Osteoblast (primary cell): ENCODE results near the gene SOX30. TPM values are rescaled to one million over a fixed set of nuclear protein-coding genes. Genes with fewer than 3 reads are reported as not detected.
A peak's percentile ranks its signal among the peaks of the same experiment; 100 is the strongest.

Source experiments
- DNase-seq: peaks from one replicate; pipeline ENCODE4 v3.0.0; 2011; ENCODE audit warnings: low spot score, mixed read lengths; ENCODE audit not compliant: insufficient read length; ENCODE audit errors: missing footprints
- H2AFZ ChIP-seq: 2 replicates; pipeline ENCODE4 v1.6.0; 2011; ENCODE audit warnings: mild to moderate bottlenecking, low read length
- H3K27ac ChIP-seq: 2 replicates; pipeline ENCODE4 v1.5.1; 2011; ENCODE audit warnings: mild to moderate bottlenecking, low read depth, low read length, moderate library complexity
- H3K27me3 ChIP-seq: 2 replicates; pipeline ENCODE4 v1.6.0; 2012; ENCODE audit warnings: mild to moderate bottlenecking, control low read depth, inconsistent platforms, low read length, moderate library complexity; ENCODE audit not compliant: insufficient read depth
- H3K36me3 ChIP-seq: 2 replicates; pipeline ENCODE4 v1.5.1; 2011; ENCODE audit warnings: mild to moderate bottlenecking, low read length, control low read depth, moderate library complexity; ENCODE audit not compliant: insufficient read depth
- H3K4me1 ChIP-seq: 2 replicates; pipeline ENCODE4 v1.5.1; 2011; ENCODE audit warnings: mild to moderate bottlenecking, low read length, control low read depth, moderate library complexity; ENCODE audit not compliant: insufficient read depth
- H3K4me2 ChIP-seq: 2 replicates; pipeline ENCODE4 v1.6.0; 2011; ENCODE audit warnings: mild to moderate bottlenecking, low read length; ENCODE audit not compliant: insufficient read depth
- H3K4me3 ChIP-seq: fragments of 200-600 bp; sonication (generic); 3 replicates; pipeline ENCODE4 v1.5.1; 2012; ENCODE audit warnings: mild to moderate bottlenecking, low read length, inconsistent platforms; ENCODE audit not compliant: insufficient read depth
- H3K79me2 ChIP-seq: 2 replicates; pipeline ENCODE4 v1.6.0; 2012; ENCODE audit warnings: mild to moderate bottlenecking, low read length, control low read depth, inconsistent platforms; ENCODE audit not compliant: insufficient read depth
- H3K9me3 ChIP-seq: 2 replicates; pipeline ENCODE4 v1.5.1; 2011; ENCODE audit warnings: low read depth, low read length, control low read depth
- H4K20me1 ChIP-seq: 2 replicates; pipeline ENCODE4 v1.6.0; 2012; ENCODE audit warnings: mild to moderate bottlenecking, low read length, control low read depth; ENCODE audit not compliant: insufficient read depth
- total RNA-seq: library from RNA; depleted of rRNA; stranded (reverse); fragments of >200 nt; gene quantifications from 2 replicates; pipeline ENCODE4 v1.2.3, GENCODE V29; 2012
- TF ChIP-seq, protein P1 (sequence below): IDR thresholded peaks from 2 replicates; pipeline ENCODE4 v1.5.1; 2011; ENCODE audit warnings: mild to moderate bottlenecking, low read depth, low read length, moderate library complexity; ENCODE audit errors: extremely low read depth

SOX30 gene
- total RNA-seq, 1 donor: under 0.01 TPM

DNA sequence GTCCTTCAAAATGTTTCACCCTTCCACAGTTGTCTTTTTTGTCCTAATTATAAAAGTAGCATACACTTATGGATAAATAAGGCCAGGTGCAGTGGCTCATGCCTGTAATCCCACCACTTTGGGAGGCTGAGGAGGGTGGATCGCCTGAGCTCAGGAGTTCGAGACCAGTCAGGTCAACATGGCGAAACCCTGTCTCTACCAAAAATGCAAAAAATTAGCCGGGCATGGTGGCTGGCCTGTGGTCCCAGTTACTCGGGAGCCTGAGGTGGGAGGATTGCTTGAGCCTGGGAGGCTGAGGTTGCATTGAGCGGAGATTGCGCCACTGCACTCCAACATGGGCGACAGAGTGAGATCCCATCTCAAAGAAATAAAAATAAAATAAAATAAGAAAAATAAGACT lies 20.7 kb upstream of the SOX30 start:
- Histone ChIP-seq H3K4me1 (peaks cover 5% of the 10 kb centered on the region), H2AFZ (no peak overlapping the region), H3K36me3 (no peaks in the 10 kb centered on the region), H3K79me2 (no peaks in the 10 kb centered on the region), H3K27me3 (no peaks in the 10 kb centered on the region), H3K27ac (no peak overlapping the region), H3K4me2 (no peak overlapping the region), H3K9me3 (no peaks in the 10 kb centered on the region), H3K4me3 (no peak overlapping the region), H4K20me1 (no peaks in the 10 kb centered on the region)
- DNase-seq: no peak
- TF ChIP-seq, protein P1, sequence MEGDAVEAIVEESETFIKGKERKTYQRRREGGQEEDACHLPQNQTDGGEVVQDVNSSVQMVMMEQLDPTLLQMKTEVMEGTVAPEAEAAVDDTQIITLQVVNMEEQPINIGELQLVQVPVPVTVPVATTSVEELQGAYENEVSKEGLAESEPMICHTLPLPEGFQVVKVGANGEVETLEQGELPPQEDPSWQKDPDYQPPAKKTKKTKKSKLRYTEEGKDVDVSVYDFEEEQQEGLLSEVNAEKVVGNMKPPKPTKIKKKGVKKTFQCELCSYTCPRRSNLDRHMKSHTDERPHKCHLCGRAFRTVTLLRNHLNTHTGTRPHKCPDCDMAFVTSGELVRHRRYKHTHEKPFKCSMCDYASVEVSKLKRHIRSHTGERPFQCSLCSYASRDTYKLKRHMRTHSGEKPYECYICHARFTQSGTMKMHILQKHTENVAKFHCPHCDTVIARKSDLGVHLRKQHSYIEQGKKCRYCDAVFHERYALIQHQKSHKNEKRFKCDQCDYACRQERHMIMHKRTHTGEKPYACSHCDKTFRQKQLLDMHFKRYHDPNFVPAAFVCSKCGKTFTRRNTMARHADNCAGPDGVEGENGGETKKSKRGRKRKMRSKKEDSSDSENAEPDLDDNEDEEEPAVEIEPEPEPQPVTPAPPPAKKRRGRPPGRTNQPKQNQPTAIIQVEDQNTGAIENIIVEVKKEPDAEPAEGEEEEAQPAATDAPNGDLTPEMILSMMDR: no peak

DNA sequence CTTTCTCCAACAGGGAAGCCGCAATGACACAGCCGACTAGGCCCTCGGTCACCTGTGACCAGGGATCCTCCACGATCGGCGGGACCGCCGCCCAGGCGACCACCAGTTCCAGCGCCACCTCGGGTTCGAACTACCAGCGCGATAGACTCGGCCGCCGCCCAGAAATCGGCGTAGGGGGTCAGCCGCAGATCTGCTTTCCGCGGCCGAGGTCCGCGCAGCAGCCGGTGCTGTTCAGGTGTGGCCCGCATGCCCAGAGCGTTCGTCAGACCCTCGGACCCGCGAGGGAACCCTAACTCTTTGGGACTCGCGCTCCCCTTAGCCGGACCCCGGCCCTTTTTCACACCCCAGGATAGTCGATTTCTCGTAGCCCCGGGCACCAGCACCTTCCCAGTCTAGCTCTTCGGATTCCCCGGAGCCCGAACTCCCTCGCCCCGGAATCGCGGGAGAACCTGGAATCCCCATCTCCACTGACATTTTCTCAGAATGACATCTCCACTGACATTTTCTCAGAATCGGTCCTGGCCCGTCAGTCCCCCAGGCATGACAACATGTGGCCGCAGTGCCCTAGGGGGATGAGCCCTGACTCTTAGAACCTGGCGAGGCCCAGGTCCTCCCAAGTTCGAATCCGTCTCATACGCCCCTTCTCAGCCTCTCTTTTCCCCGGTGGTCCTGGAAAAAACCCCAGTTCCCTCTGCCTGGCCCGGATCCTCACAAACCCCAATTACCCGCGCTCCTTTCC lies 19.5 kb upstream of the SOX30 start:
- no peaks in the 10 kb centered on the region for H3K27me3 ChIP-seq
- H3K36me3 ChIP-seq: no peaks in the 10 kb centered on the region
- DNase-seq: no peak
- H3K4me2 ChIP-seq: peak overlapping the region; percentile 86
- TF ChIP-seq, protein P1: no peak
- peak overlapping the region; percentile 96 for H2AFZ ChIP-seq
- H3K4me3 ChIP-seq: peak overlapping the region; percentile 89
- no peaks in the 10 kb centered on the region for H4K20me1 ChIP-seq
- no peaks in the 10 kb centered on the region for H3K79me2 ChIP-seq
- peaks cover 5% of the 10 kb centered on the region for H3K4me1 ChIP-seq
- H3K9me3 ChIP-seq: no peaks in the 10 kb centered on the region
- H3K27ac ChIP-seq: peak overlapping the region; percentile 37

DNA sequence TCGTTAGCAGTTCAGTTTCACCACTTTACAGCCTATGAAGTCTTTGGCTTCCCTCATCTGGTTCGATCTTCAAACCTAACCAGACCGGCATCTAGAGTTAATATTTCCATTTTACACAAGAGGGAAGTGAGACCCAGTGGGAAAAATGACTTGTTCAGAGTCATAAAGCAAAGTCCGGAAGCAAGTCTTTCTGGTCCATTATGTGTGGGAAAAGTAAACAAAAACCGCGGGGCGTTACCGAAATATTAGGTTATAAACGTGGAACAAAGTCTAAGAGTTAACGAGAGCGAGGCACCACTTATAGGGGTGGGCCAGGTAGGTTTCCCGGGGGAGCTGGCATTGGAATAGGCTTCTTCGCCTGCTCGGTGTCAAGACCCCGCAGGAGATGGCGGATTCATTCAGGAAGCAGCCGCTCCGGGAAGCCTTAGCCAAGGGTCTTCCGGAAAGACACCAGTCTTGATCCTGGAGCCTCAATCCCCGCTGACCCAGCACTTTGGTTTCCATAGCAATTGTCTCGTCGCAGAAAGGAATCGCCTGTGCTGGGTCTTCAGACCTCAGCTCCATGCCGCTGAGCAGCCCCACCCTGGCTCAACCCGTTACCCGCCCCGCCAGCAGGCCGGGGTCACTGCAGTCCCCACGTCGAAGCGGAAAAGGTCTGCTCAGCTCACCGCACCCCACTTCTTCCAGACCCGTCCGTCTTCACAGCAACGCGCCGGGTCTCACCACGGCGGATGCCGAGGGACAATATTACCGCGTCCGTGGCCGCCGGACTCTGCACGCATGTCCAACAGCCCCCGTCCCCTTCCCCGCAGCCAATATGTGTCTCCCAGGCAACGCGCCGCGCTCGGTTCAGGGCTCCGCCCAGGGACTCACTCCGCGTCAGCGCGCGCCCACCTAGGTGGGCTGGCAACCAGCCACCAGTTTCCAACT lies 18.7 kb upstream of the SOX30 start, which contains the start of gene C5orf52:
TSS of gene C5orf52 (plus strand) at position 872 of the 930 bp plus-strand sequence. CDS start 82 bp downstream, outside the sequence.
- H3K4me1 ChIP-seq: peaks cover 6% of the 10 kb centered on the region
- peak within 1 kb of the TSS; percentile 37 for H3K27ac ChIP-seq
- H2AFZ ChIP-seq: peak within 1 kb of the TSS; percentile 96
- H3K4me3 ChIP-seq: peak within 1 kb of the TSS; percentile 89
- no peaks in the 10 kb centered on the region for H4K20me1 ChIP-seq
- H3K9me3 ChIP-seq: no peaks in the 10 kb centered on the region
- H3K79me2 ChIP-seq: no peaks in the 10 kb centered on the region
- no peaks in the 10 kb centered on the region for H3K36me3 ChIP-seq
- H3K4me2 ChIP-seq: peak within 1 kb of the TSS; percentile 86
- TF ChIP-seq, protein P1: no peak
- DNase-seq: peak; percentile 89
- no peaks in the 10 kb centered on the region for H3K27me3 ChIP-seq

- H4K20me1 ChIP-seq: no peaks in the 10 kb centered on the region
- H3K9me3 ChIP-seq: no peaks in the 10 kb centered on the region
- H3K4me3 ChIP-seq: no peak overlapping the region
- TF ChIP-seq, protein P1: no peak
- H3K27me3 ChIP-seq: no peaks in the 10 kb centered on the region
- H3K27ac ChIP-seq: no peak overlapping the region
- no peaks in the 10 kb centered on the region for H3K36me3 ChIP-seq
- no peak for DNase-seq
- H3K4me1 ChIP-seq: peaks cover 8% of the 10 kb centered on the region
- no peak overlapping the region for H3K4me2 ChIP-seq
- H2AFZ ChIP-seq: no peak overlapping the region
- H3K79me2 ChIP-seq: no peaks in the 10 kb centered on the region
Observed at GRCh38 chr5:157669701-157670097, 17.5 kb upstream of the SOX30 start.
